Measurements from ENCODE around the gene ASB18.

Gene ASB18

GRCh38 chr2:236177604-236177966, 86.6 kb downstream of the ASB18 start:
- H3K4me3 ChIP-seq (ENCODE audit: low read depth, low read length): no peak overlapping the region; the same call in 1 of the 2 replicates
- no peak for DNase-seq (ENCODE audit: low read depth)
- no peak for TF ChIP-seq CTCF (IDR thresholded peaks at IDR 0.05; ENCODE audit: control insufficient read depth, extremely low read depth, insufficient read depth)

GRCh38 chr2:236176951-236177350, 87.3 kb downstream of the ASB18 start:
- no peak overlapping the region for H3K4me3 ChIP-seq (ENCODE audit: low read depth, low read length)
- no peak for TF ChIP-seq CTCF (IDR thresholded peaks at IDR 0.05; ENCODE audit: control insufficient read depth, extremely low read depth, insufficient read depth)

GRCh38 chr2:236176417-236176816, 87.8 kb downstream of the ASB18 start:
- no peak overlapping the region for H3K4me3 ChIP-seq (ENCODE audit: low read depth, low read length)
- DNase-seq (ENCODE audit: low read depth): no peak
- peak; percentile 36 for TF ChIP-seq CTCF (IDR thresholded peaks at IDR 0.05; ENCODE audit: control insufficient read depth, extremely low read depth, insufficient read depth)

More at GRCh38 chr2:236176951-236177350, 87.3 kb downstream of the ASB18 start:
- DNase-seq (ENCODE audit: low read depth): no peak

- no peak for TF ChIP-seq CTCF (IDR thresholded peaks at IDR 0.05; ENCODE audit: control insufficient read depth, extremely low read depth, insufficient read depth)
- no peak overlapping the region for H3K4me3 ChIP-seq (ENCODE audit: low read depth, low read length)
- DNase-seq (ENCODE audit: low read depth): peak; percentile 45
These were observed 88.6 kb downstream of the ASB18 start for GRCh38 chr2:236175548-236176150.

- no peak for DNase-seq (ENCODE audit: low read depth)
- no peak for TF ChIP-seq CTCF (IDR thresholded peaks at IDR 0.05; ENCODE audit: control insufficient read depth, extremely low read depth, insufficient read depth)
- no peak overlapping the region for H3K4me3 ChIP-seq (ENCODE audit: low read depth, low read length)
These were observed 90.2 kb downstream of the ASB18 start for GRCh38 chr2:236173729-236174607.

GRCh38 chr2:236173036-236173728, 91.0 kb downstream of the ASB18 start:
- no peak overlapping the region for H3K4me3 ChIP-seq (ENCODE audit: low read depth, low read length)
- TF ChIP-seq CTCF (IDR thresholded peaks at IDR 0.05; ENCODE audit: control insufficient read depth, extremely low read depth, insufficient read depth): no peak
- no peak for DNase-seq (ENCODE audit: low read depth)
